Astrocyte (in vitro differentiated cells and primary cell): ENCODE measurements around the gene AQP7. TPM values are rescaled to one million over a fixed set of nuclear protein-coding genes. Genes with fewer than 3 reads are reported as not detected.
"Not testable (repeated sequence)": the region's sequence is repeated elsewhere in the genome, so short reads cannot be mapped to it uniquely, and the experiment has no call there.

ENCODE experiments used
- DNase-seq: peaks from one replicate; pipeline ENCODE4 v3.0.0-alpha.2; 2010; ENCODE audit warnings: low read depth
- FAIRE-seq: peaks from 2 replicates; lab custom pipeline; 2011; peaks lifted over from hg19 to GRCh38; lab: Jason Lieb, UNC
- H2AFZ ChIP-seq: 2 replicates; pipeline ENCODE4 v1.6.0; 2012; ENCODE audit warnings: low read depth, low read length, inconsistent platforms
- H3K27ac ChIP-seq: 2 replicates; pipeline ENCODE4 v1.5.1; 2011; ENCODE audit warnings: low read depth, low read length, inconsistent platforms
- H3K27me3 ChIP-seq: 2 replicates; pipeline ENCODE4 v1.6.0; 2011; ENCODE audit warnings: low read length, inconsistent platforms; ENCODE audit not compliant: insufficient read depth
- H3K36me3 ChIP-seq: 2 replicates; pipeline ENCODE4 v1.5.1; 2011; ENCODE audit warnings: low read length, inconsistent platforms; ENCODE audit not compliant: insufficient read depth
- H3K4me1 ChIP-seq: 2 replicates; pipeline ENCODE4 v1.5.1; 2011; ENCODE audit warnings: low read length, inconsistent platforms; ENCODE audit not compliant: insufficient read depth
- H3K4me2 ChIP-seq: 2 replicates; pipeline ENCODE4 v1.6.0; 2012; ENCODE audit warnings: low read length, inconsistent platforms
- H3K4me3 ChIP-seq: 2 replicates; pipeline ENCODE4 v1.5.1; 2011; ENCODE audit warnings: low read depth, mild to moderate bottlenecking, low read length, inconsistent platforms; ENCODE audit not compliant: insufficient read depth
- H3K79me2 ChIP-seq: 2 replicates; pipeline ENCODE4 v1.6.0; 2012; ENCODE audit warnings: mild to moderate bottlenecking, low read length, inconsistent platforms; ENCODE audit not compliant: insufficient read depth
- H3K9ac ChIP-seq: 2 replicates; pipeline ENCODE4 v1.6.0; 2012; ENCODE audit warnings: mild to moderate bottlenecking, low read length, inconsistent platforms
- H3K9me3 ChIP-seq: 2 replicates; pipeline ENCODE4 v1.5.1; 2012; ENCODE audit warnings: low read depth, mild to moderate bottlenecking, low read length, inconsistent platforms; ENCODE audit not compliant: insufficient read depth
- H4K20me1 ChIP-seq: 2 replicates; pipeline ENCODE4 v1.6.0; 2012; ENCODE audit warnings: low read length, inconsistent platforms; ENCODE audit not compliant: insufficient read depth
- H3K27ac Mint-ChIP-seq: one replicate; pipeline ENCODE4 v1.8.0; 2021; ENCODE audit warnings: mild to moderate bottlenecking, mixed read lengths; ENCODE audit not compliant: unreplicated experiment
- H3K27me3 Mint-ChIP-seq: one replicate; pipeline ENCODE4 v1.8.0; 2021; ENCODE audit warnings: low read depth, mixed read lengths; ENCODE audit not compliant: unreplicated experiment
- H3K36me3 Mint-ChIP-seq: one replicate; pipeline ENCODE4 v1.8.0; 2021; ENCODE audit warnings: low read depth, mixed read lengths; ENCODE audit not compliant: unreplicated experiment
- H3K4me1 Mint-ChIP-seq: one replicate; pipeline ENCODE4 v1.8.0; 2021; ENCODE audit warnings: low read depth, mixed read lengths; ENCODE audit not compliant: unreplicated experiment
- H3K4me3 Mint-ChIP-seq: one replicate; pipeline ENCODE4 v1.8.0; 2021; ENCODE audit warnings: mild to moderate bottlenecking, moderate library complexity, mixed read lengths; ENCODE audit not compliant: unreplicated experiment
- H3K9me3 Mint-ChIP-seq: one replicate; pipeline ENCODE4 v1.8.0; 2021; ENCODE audit warnings: mild to moderate bottlenecking, mixed read lengths; ENCODE audit not compliant: unreplicated experiment
- EZH2 ChIP-seq: IDR thresholded peaks from 2 replicates; pipeline ENCODE4 v1.6.1; 2012; ENCODE audit warnings: mild to moderate bottlenecking, low read length, inconsistent platforms; ENCODE audit not compliant: insufficient read depth
- total RNA-seq: library from RNA; stranded (reverse); gene quantifications from 2 replicates; pipeline ENCODE4 v1.2.1, GENCODE V29; 2021
- TF ChIP-seq, protein P1 (sequence below): IDR thresholded peaks from 2 replicates; pipeline ENCODE4 v1.5.1; 2011; ENCODE audit warnings: low read depth, mild to moderate bottlenecking, inconsistent platforms, low read length, moderate library complexity; ENCODE audit not compliant: insufficient read depth

The AQP7 gene
- total RNA-seq, 1 donor from 2014 or later = 1.9 TPM

DNA sequence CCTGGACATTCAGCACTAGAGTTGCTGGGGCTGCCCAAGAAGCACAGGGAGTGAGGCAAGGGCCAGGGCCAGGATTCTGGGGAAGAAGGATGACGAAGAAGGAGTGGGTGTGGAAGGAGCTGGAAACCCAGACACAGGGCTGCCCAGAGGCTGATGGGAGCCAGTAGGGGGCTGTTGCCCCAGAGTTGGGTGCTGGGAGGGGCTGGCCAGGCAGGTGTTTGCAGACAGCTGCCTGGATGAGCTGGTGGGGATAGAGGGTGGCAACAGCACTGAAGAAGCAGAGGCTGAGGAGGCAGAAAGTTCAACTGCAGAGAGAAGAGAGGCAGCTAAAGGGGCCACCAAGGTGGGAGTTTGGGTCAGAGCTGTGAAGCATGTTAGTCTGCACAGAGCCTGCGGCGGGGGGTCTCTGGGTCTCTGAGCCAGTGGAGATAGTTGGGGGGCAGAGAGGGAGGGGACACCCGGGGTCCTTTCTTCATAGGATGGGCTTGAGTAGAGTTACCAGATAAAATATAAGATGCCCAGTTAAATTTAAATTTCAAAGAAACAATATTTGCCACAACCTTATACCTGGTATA is 2.5 kb upstream of the AQP7 start:
- no peak for DNase-seq
- Mint-ChIP-seq H3K4me1 (peaks cover 7% of the 10 kb centered on the region), H3K36me3 (no peaks in the 10 kb centered on the region), H3K4me3 (no peak overlapping the region), H3K27me3 (peaks cover 26% of the 10 kb centered on the region), H3K27ac (no peak overlapping the region), H3K9me3 (peaks cover 2% of the 10 kb centered on the region)
- Histone ChIP-seq H2AFZ (no peak overlapping the region), H3K9me3 (no peaks in the 10 kb centered on the region), H3K79me2 (no peaks in the 10 kb centered on the region), H3K4me2 (no peak overlapping the region), H3K36me3 (no peaks in the 10 kb centered on the region), H3K9ac (no peak overlapping the region), H3K4me3 (no peak overlapping the region), H4K20me1 (no peaks in the 10 kb centered on the region), H3K27me3 (no peaks in the 10 kb centered on the region), H3K4me1 (no peaks in the 10 kb centered on the region), H3K27ac (no peak overlapping the region)
- FAIRE-seq = no peak
- no peak for TF ChIP-seq EZH2
- TF ChIP-seq, protein P1, sequence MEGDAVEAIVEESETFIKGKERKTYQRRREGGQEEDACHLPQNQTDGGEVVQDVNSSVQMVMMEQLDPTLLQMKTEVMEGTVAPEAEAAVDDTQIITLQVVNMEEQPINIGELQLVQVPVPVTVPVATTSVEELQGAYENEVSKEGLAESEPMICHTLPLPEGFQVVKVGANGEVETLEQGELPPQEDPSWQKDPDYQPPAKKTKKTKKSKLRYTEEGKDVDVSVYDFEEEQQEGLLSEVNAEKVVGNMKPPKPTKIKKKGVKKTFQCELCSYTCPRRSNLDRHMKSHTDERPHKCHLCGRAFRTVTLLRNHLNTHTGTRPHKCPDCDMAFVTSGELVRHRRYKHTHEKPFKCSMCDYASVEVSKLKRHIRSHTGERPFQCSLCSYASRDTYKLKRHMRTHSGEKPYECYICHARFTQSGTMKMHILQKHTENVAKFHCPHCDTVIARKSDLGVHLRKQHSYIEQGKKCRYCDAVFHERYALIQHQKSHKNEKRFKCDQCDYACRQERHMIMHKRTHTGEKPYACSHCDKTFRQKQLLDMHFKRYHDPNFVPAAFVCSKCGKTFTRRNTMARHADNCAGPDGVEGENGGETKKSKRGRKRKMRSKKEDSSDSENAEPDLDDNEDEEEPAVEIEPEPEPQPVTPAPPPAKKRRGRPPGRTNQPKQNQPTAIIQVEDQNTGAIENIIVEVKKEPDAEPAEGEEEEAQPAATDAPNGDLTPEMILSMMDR = no peak

- Histone ChIP-seq H3K4me3 (no peak overlapping the region), H3K9me3 (no peaks in the 10 kb centered on the region), H3K27ac (no peak overlapping the region), H3K9ac (no peak overlapping the region), H3K36me3 (no peaks in the 10 kb centered on the region), H3K79me2 (no peaks in the 10 kb centered on the region), H3K27me3 (no peaks in the 10 kb centered on the region), H2AFZ (no peak overlapping the region), H3K4me1 (no peaks in the 10 kb centered on the region), H4K20me1 (no peaks in the 10 kb centered on the region), H3K4me2 (no peak overlapping the region)
- H3K4me1 Mint-ChIP-seq = peaks cover 7% of the 10 kb centered on the region
- no peak for TF ChIP-seq EZH2
- TF ChIP-seq, protein P1 = no peak
- H3K9me3 Mint-ChIP-seq = peaks cover 2% of the 10 kb centered on the region
- DNase-seq = no peak
- H3K27ac Mint-ChIP-seq = no peak overlapping the region
- no peak overlapping the region for H3K4me3 Mint-ChIP-seq
- no peaks in the 10 kb centered on the region for H3K36me3 Mint-ChIP-seq
- peaks cover 30% of the 10 kb centered on the region for H3K27me3 Mint-ChIP-seq
- no peak for FAIRE-seq
These were observed 1.8 kb upstream of the AQP7 start for GRCh38 chr9:33403941-33404787.

GRCh38 chr9:33401809-33402208 is 559 bp downstream of the AQP7 start:
- Mint-ChIP-seq H3K4me1 (peaks cover 11% of the 10 kb centered on the region), H3K27me3 (peaks cover 29% of the 10 kb centered on the region)
- H3K4me3 ChIP-seq, H2AFZ ChIP-seq, H3K36me3 ChIP-seq, H3K27ac Mint-ChIP-seq, H3K9me3 Mint-ChIP-seq, FAIRE-seq, H3K4me3 Mint-ChIP-seq, H3K27me3 ChIP-seq, H3K27ac ChIP-seq, H3K9ac ChIP-seq, H3K79me2 ChIP-seq, H3K9me3 ChIP-seq, H3K36me3 Mint-ChIP-seq, H3K4me1 ChIP-seq, H3K4me2 ChIP-seq, DNase-seq, H4K20me1 ChIP-seq: not testable (repeated sequence)

DNA sequence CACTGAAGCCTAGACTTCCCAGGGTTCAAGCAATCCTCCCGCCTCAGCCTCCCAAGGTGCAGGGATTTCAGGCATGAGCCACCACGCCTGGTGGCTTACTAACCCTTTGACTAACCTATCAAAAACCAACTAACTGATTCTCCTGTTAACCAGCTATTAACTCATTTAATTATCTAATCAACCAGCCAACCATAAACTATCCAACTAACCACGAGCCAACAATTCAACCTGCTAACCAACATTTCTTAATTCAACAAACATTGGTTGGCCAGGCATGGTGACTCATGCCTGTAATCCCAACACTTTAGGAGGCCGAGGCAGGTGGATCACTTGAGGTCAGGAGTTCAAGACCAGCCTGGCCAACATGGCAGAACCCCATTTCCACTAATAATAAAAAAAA is 3.3 kb downstream of the AQP7 start:
- H3K9me3 ChIP-seq, H3K9me3 Mint-ChIP-seq, H3K4me2 ChIP-seq, H2AFZ ChIP-seq, H3K36me3 ChIP-seq, H3K27ac ChIP-seq, H3K4me3 Mint-ChIP-seq, H4K20me1 ChIP-seq, H3K79me2 ChIP-seq, FAIRE-seq, H3K9ac ChIP-seq, DNase-seq, H3K4me1 ChIP-seq, H3K36me3 Mint-ChIP-seq, H3K27me3 ChIP-seq, H3K4me3 ChIP-seq, H3K27ac Mint-ChIP-seq: not testable (repeated sequence)
- Mint-ChIP-seq H3K27me3 (peaks cover 33% of the 10 kb centered on the region), H3K4me1 (peaks cover 11% of the 10 kb centered on the region)
